GOT3 (cell line): ENCODE data around the gene NSG2.
"Not testable (repeated sequence)": the region's sequence is repeated elsewhere in the genome, so short reads cannot be mapped to it uniquely, and the experiment has no call there.

Experiments
- DNase-seq: peaks from one replicate; lab custom pipeline; 2025; ENCODE audit warnings: mixed read lengths; lab: John Stamatoyannopoulos, UW

NSG2 gene

GRCh38 chr5:174045470-174046025, at the start of gene NSG2:
NSG2 (plus strand) TSS chr5:174045706; CDS start chr5:174046756, 1,050 bp downstream.
- DNase-seq: peak; percentile 41

- DNase-seq: no peak
These were observed 48.2 kb upstream of the NSG2 start for GRCh38 chr5:173997331-173997730.

- no peak for DNase-seq
These were observed 47.0 kb upstream of the NSG2 start for GRCh38 chr5:173998531-173998930.

GRCh38 chr5:174000076-174000475, 45.4 kb upstream of the NSG2 start:
- no peak for DNase-seq

GRCh38 chr5:174003795-174004194, 41.7 kb upstream of the NSG2 start:
- no peak for DNase-seq

- DNase-seq: no peak
These were observed 36.6 kb upstream of the NSG2 start for GRCh38 chr5:174008922-174009321.

- no peak for DNase-seq
These were observed 35.1 kb upstream of the NSG2 start for GRCh38 chr5:174010365-174010764.

- no peak for DNase-seq
These were observed 34.1 kb upstream of the NSG2 start for GRCh38 chr5:174011441-174011840.

GRCh38 chr5:174020069-174020927, 25.2 kb upstream of the NSG2 start:
- not testable (repeated sequence) for DNase-seq

- DNase-seq: no peak
These were observed 24.6 kb upstream of the NSG2 start for GRCh38 chr5:174020928-174021304.

GRCh38 chr5:174022384-174023095, 23.0 kb upstream of the NSG2 start:
- no peak for DNase-seq

- no peak for DNase-seq
These were observed 15.2 kb upstream of the NSG2 start for GRCh38 chr5:174030286-174030685.

GRCh38 chr5:174044466-174045254, 846 bp upstream of the NSG2 start:
- DNase-seq: no peak

- DNase-seq: no peak
These were observed 1.1 kb downstream of the NSG2 start for GRCh38 chr5:174046558-174046957.

- DNase-seq: no peak
These were observed 2.1 kb downstream of the NSG2 start for GRCh38 chr5:174047472-174048099.

- no peak for DNase-seq
These were observed 7.1 kb downstream of the NSG2 start for GRCh38 chr5:174052636-174053035.

GRCh38 chr5:174053905-174054304, 8.4 kb downstream of the NSG2 start:
- DNase-seq: no peak

GRCh38 chr5:174056064-174056847, 10.8 kb downstream of the NSG2 start:
- no peak for DNase-seq

GRCh38 chr5:174057206-174057605, 11.7 kb downstream of the NSG2 start:
- DNase-seq: no peak

- DNase-seq: no peak
These were observed 13.1 kb downstream of the NSG2 start for GRCh38 chr5:174058433-174059122.
